GM12878 (cell line): Measurements from ENCODE around the gene FKTN. TPM values are rescaled to one million over a fixed set of nuclear protein-coding genes. Genes with fewer than 3 reads are reported as not detected.

ENCODE experiments used
- ATAC-seq: fragments of 200-7000 bp; cut with Tn5 transposase; 3 replicates; pipeline ENCODE4 v1.9.1; 2020; ENCODE audit warnings: mild to moderate bottlenecking, moderate library complexity
- BruUV-seq: library from RNA; stranded (reverse); fragments of 400-500 nt; replicated peaks from 2 replicates; lab custom pipeline; 2021; lab: Mats Ljungman, UMichigan
- CTCF ChIA-PET: fragments of 300-600 bp; sonication (Branson Sonifier 250); formaldehyde crosslinking; extraction: SDS; loops from one replicate; lab custom pipeline; 2021; ENCODE audit warnings: inconsistent platforms; lab: Yijun Ruan, JAX
- POLR2A ChIA-PET: fragments of 350-600 bp; formaldehyde crosslinking; extraction: SDS; loops from one replicate; lab custom pipeline; 2021; ENCODE audit warnings: inconsistent platforms; lab: Charles Lee
- RAD21 ChIA-PET: fragments of 300-600 bp; sonication (Branson Sonifier 250); formaldehyde crosslinking; loops from one replicate; lab custom pipeline; 2023; ENCODE audit warnings: antibody characterized with exemption; ENCODE audit not compliant: unreplicated experiment; lab: Charles Lee
- SMC1A ChIA-PET: fragments of 300-600 bp; sonication (Branson Sonifier 250); formaldehyde crosslinking; loops from one replicate; lab custom pipeline; 2023; ENCODE audit not compliant: unreplicated experiment, uncharacterized antibody; lab: Charles Lee
- DNase-seq: peaks from one replicate; pipeline ENCODE4 v3.0.0-alpha.2; 2011; ENCODE audit warnings: low read depth, low spot score
- FAIRE-seq: peaks from 3 replicates; lab custom pipeline; 2011; peaks lifted over from hg19 to GRCh38; lab: Jason Lieb, UNC
- H2AFZ ChIP-seq: 2 replicates; pipeline ENCODE4 v1.6.0; 2011; ENCODE audit warnings: low read depth, low read length, control low read depth; ENCODE audit not compliant: control insufficient read depth
- H3K27ac ChIP-seq: 2 replicates; pipeline ENCODE4 v1.5.1; 2011; ENCODE audit warnings: control low read depth; ENCODE audit not compliant: control insufficient read depth, insufficient read depth
- H3K27me3 ChIP-seq, 2 experiments: replicated peaks in 1 of 2; 2 replicates each; pipeline versions ENCODE4 v1.6.0 to v1.6.1; 2011; ENCODE audit warnings: low read length in 1 of 2; ENCODE audit not compliant: control insufficient read depth in 2 of 2, insufficient read depth in 2 of 2
- H3K36me3 ChIP-seq, 2 experiments: 2 replicates each; pipeline ENCODE4 v1.5.1; 2011; ENCODE audit warnings: low read length in 1 of 2; ENCODE audit not compliant: control insufficient read depth in 2 of 2, insufficient read depth in 2 of 2
- H3K4me1 ChIP-seq: 2 replicates; pipeline ENCODE4 v1.6.1; 2011; ENCODE audit warnings: mild to moderate bottlenecking, low read length, moderate library complexity, mixed read lengths; ENCODE audit not compliant: control insufficient read depth, insufficient read depth
- H3K4me2 ChIP-seq: 2 replicates; pipeline ENCODE4 v1.6.0; 2011; ENCODE audit warnings: control low read depth; ENCODE audit not compliant: control insufficient read depth, insufficient read depth
- H3K4me3 ChIP-seq: fragments of 200-600 bp; sonication (generic); 2 replicates; pipeline ENCODE4 v1.5.1; 2016
- H3K79me2 ChIP-seq: 2 replicates; pipeline ENCODE4 v1.6.0; 2011; ENCODE audit warnings: low read length; ENCODE audit not compliant: control insufficient read depth, insufficient read depth
- H3K9ac ChIP-seq: 2 replicates; pipeline ENCODE4 v1.8.0; 2011; ENCODE audit warnings: low read length, control low read depth, mixed read lengths; ENCODE audit not compliant: control insufficient read depth, insufficient read depth
- H3K9me3 ChIP-seq: replicated peaks from 3 replicates; pipeline ENCODE4 v1.5.1; 2011; ENCODE audit warnings: mild to moderate bottlenecking, low read length; ENCODE audit not compliant: control insufficient read depth, insufficient read depth
- H4K20me1 ChIP-seq: 2 replicates; pipeline ENCODE4 v1.6.0; 2011; ENCODE audit not compliant: control insufficient read depth, insufficient read depth
- EP300 ChIP-seq, 2 experiments: fragments of 150-350 bp in 1 of 2; IDR thresholded peaks; 2 replicates each; pipeline ENCODE4 v1.6.1; 2011 to 2012; ENCODE audit warnings: low read depth in 2 of 2, low read length in 2 of 2, borderline replicate concordance in 1 of 2, improper control_type of control experiment in 1 of 2, inconsistent platforms in 1 of 2; ENCODE audit not compliant: control insufficient read depth in 1 of 2
- ETV6 ChIP-seq, 2 experiments: fragments of 450-650 bp in 1 of 2; IDR thresholded peaks in 1 of 2; conservative IDR thresholded peaks in 1 of 2; 2 replicates each; pipeline ENCODE4 v1.6.1; 2014; ENCODE audit warnings: antibody characterized with exemption in 1 of 2, borderline replicate concordance in 1 of 2, low read depth in 1 of 2, mild to moderate bottlenecking in 1 of 2, moderate library complexity in 1 of 2
- HCFC1 ChIP-seq: fragments of 150-350 bp; IDR thresholded peaks from 2 replicates; pipeline ENCODE4 v1.6.1; 2014; ENCODE audit warnings: low read length
- IRF4 ChIP-seq: IDR thresholded peaks from 2 replicates; pipeline ENCODE4 v1.6.1; 2011; ENCODE audit warnings: low read depth, low read length
- IRF5 ChIP-seq: fragments of 450-650 bp; IDR thresholded peaks from 2 replicates; pipeline ENCODE4 v1.6.1; 2017; ENCODE audit warnings: borderline replicate concordance
- MEF2A ChIP-seq: IDR thresholded peaks from 2 replicates; pipeline ENCODE4 v1.6.1; 2011; ENCODE audit warnings: low read depth, mild to moderate bottlenecking, low read length, moderate library complexity; ENCODE audit not compliant: insufficient read depth
- MYC ChIP-seq: IDR thresholded peaks from 2 replicates; pipeline ENCODE4 v1.6.1; 2011; ENCODE audit warnings: mild to moderate bottlenecking, low read length, moderate library complexity, inconsistent platforms; ENCODE audit not compliant: insufficient read depth, insufficient replicate concordance, insufficient read length, severe bottlenecking
- NRF1 ChIP-seq: conservative IDR thresholded peaks from 2 replicates; pipeline ENCODE4 v1.6.1; 2011; ENCODE audit warnings: mild to moderate bottlenecking, low read depth, low read length, improper control_type of control experiment
- SKIL ChIP-seq: fragments of 450-650 bp; IDR thresholded peaks from 2 replicates; pipeline ENCODE4 v1.6.1; 2017; ENCODE audit warnings: mild to moderate bottlenecking, low read depth, inconsistent platforms; ENCODE audit not compliant: poor library complexity, severe bottlenecking
- SMAD5 ChIP-seq: IDR thresholded peaks from 2 replicates; pipeline ENCODE4 v1.6.1; 2016; ENCODE audit warnings: antibody characterized with exemption, low read depth
- STAT1 ChIP-seq: fragments of 450-650 bp; conservative IDR thresholded peaks from 2 replicates; pipeline ENCODE4 v1.6.1; 2014; ENCODE audit warnings: antibody characterized with exemption, mild to moderate bottlenecking
- TCF12 ChIP-seq: IDR thresholded peaks from 2 replicates; pipeline ENCODE4 v1.6.1; 2011; ENCODE audit warnings: low read depth, mild to moderate bottlenecking, low read length
- ZBED1 ChIP-seq: IDR thresholded peaks from 2 replicates; pipeline ENCODE4 v1.6.1; 2016; ENCODE audit warnings: borderline replicate concordance
- ZNF217 ChIP-seq: fragments of 450-650 bp; IDR thresholded peaks from 2 replicates; pipeline ENCODE4 v1.6.1; 2017; ENCODE audit warnings: antibody characterized with exemption, mild to moderate bottlenecking
- ZNF592 ChIP-seq: fragments of 450-650 bp; IDR thresholded peaks from 2 replicates; pipeline ENCODE4 v1.6.1; 2017; ENCODE audit warnings: mild to moderate bottlenecking, moderate library complexity
- WGBS: methylation state at CpG from one replicate; pipeline ENCODE4 v1.1.6; 2016; ENCODE audit warnings: low lambda C conversion rate; ENCODE audit not compliant: insufficient replicate concordance, insufficient coverage; ENCODE audit errors: missing lambda C conversion rate; 5-methylcytosine and 5-hydroxymethylcytosine counted together
- in situ Hi-C: fragments of 300-500 bp; cut with MboI; formaldehyde crosslinking; loops from 9 replicates; pipeline ENCODE4 v1.14.3; 2018; ENCODE audit warnings: mixed read lengths
- intact Hi-C: fragments of 100-400 bp; cut with micrococcal nuclease; formaldehyde crosslinking; loops from one replicate; pipeline ENCODE4 v1.14.2; 2022; ENCODE audit not compliant: unreplicated experiment
- polyA plus RNA-seq, 11 experiments: library from polyadenylated mRNA; depleted of rRNA in 4 of 11; unstranded in 6 of 11; stranded (reverse) in 5 of 11; fragments of >200 nt; fragmentation: Nextera tagmentation in 4 of 11; fragmentation: Illumina TruSeq in 1 of 11; extraction: Ambion mirVana in 4 of 11; extraction: Trizol in 1 of 11; gene quantifications; 1 replicate in 1 of 11; 2 replicates in 10 of 11; pipeline versions ENCODE4 v1.2.1 to v1.2.3, GENCODE V29; 2011 to 2016; ENCODE audit warnings: inconsistent platforms in 2 of 11, missing spikeins in 2 of 11, low read depth in 1 of 11
- total RNA-seq, 4 experiments: library from RNA; depleted of rRNA in 3 of 4; stranded (reverse); fragments of >200 nt in 3 of 4; fragmentation: Illumina TruSeq in 1 of 4; extraction: Trizol in 1 of 4; gene quantifications; 2 replicates each; pipeline versions ENCODE4 v1.2.1 to v1.2.3, GENCODE V29; 2013 to 2021
- TF ChIP-seq, protein P1 (sequence below): IDR thresholded peaks from 2 replicates; pipeline ENCODE4 v1.6.1; 2012; ENCODE audit warnings: low read depth, low read length, improper control_type of control experiment

The FKTN gene
- total and polyA plus RNA-seq, 10 of the 15 experiments (the other 5 are each of a cell fraction or from before 2014, with no cell fraction given): 3.6 to 15.9 (median 10.6) TPM

DNA sequence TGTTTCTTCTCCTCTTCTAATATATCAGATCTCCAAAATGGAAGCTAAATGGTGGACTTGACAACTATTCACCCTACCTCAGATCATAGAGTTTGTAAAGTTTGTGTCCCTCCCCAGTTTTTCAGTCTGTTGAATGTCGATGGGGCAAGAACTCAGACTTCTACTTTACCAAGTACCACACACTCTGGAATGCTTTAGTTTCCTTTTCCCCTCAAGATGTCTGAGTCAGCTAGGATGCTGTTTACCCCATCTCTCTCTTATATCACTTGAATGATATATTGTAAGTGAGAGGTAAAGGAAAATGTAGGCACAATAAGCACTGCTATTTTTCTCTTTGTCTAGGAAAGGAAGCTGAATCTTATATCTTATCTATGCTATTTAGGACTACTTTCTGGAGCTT, 78.4 kb downstream of the FKTN start:
- Histone ChIP-seq H3K36me3 (0 out of 4 replicates have a peak, but pooled peaks cover 0 to 4% of the 10 kb centered on the region in 2 experiments), H3K27ac (no peak overlapping the region), H3K4me3 (no peak overlapping the region), H3K4me1 (peaks cover 4% of the 10 kb centered on the region; the same call in 1 of the 2 replicates), H3K4me2 (no peak overlapping the region), H3K27me3 (no peaks in the 10 kb centered on the region), H3K9ac (no peak overlapping the region), H3K79me2 (no peaks in the 10 kb centered on the region), H2AFZ (no peak overlapping the region), H4K20me1 (no peaks in the 10 kb centered on the region), H3K9me3 (no peaks in the 10 kb centered on the region)
- no peak for DNase-seq
- BruUV-seq: no TSS peak
- ChIA-PET POLR2A (no interaction called here), RAD21 (interaction anchor here (1.2 kb wide), 1 partner anchor 82 kb away, joined by 4 read pairs; no protein-coding TSS in a partner anchor), CTCF (interaction anchor here (0.8 to 6.4 kb wide), 8 partner anchors 12 to 477 kb away, joined by 3 to 96 read pairs (median 3); no protein-coding TSS in a partner anchor), SMC1A (interaction anchor here (1.1 to 3.3 kb wide), 2 partner anchors 13 to 82 kb away, joined by 3 to 19 read pairs; no protein-coding TSS in a partner anchor)
- in situ Hi-C loops (no loop called here), intact Hi-C loops (no loop called here)
- FAIRE-seq: no peak
- 62% methylated on average over 1 of the region's 1 CpG for WGBS
- no peak for ATAC-seq
- TF ChIP-seq, protein P1, sequence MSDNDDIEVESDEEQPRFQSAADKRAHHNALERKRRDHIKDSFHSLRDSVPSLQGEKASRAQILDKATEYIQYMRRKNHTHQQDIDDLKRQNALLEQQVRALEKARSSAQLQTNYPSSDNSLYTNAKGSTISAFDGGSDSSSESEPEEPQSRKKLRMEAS: no peak
- TF ChIP-seq ZNF217 (no peak), ETV6 (conservative IDR thresholded peaks at IDR 0.05 in 1 of 2, IDR thresholded peaks at IDR 0.05 in 1 of 2; ENCODE audit: borderline replicate concordance in 1 of 2, low read depth in 1 of 2) (no peak), ZBED1 (no peak), HCFC1 (no peak), STAT1 (no peak), ZNF592 (no peak), MYC (no peak), IRF4 (no peak), NRF1 (no peak), EP300 (IDR thresholded peaks at IDR 0.05; ENCODE audit: borderline replicate concordance in 1 of 2, control insufficient read depth in 1 of 2, low read depth in 2 of 2, low read length in 2 of 2) (no peak), TCF12 (no peak), SKIL (no peak), MEF2A (no peak), IRF5 (no peak), SMAD5 (no peak)
